Activated CD8-positive, alpha-beta T cell treated with anti-CD3 and anti-CD28 coated beads for 36 hours (primary cell): ENCODE results near the gene KRT79. TPM values are rescaled to one million over a fixed set of nuclear protein-coding genes. Genes with fewer than 3 reads are reported as not detected.

ENCODE experiments used
- ATAC-seq: fragments of 200-7000 bp; cut with Tn5 transposase; one replicate; pipeline ENCODE4 v1.10.0; 2021; ENCODE audit warnings: mild to moderate bottlenecking, moderate library complexity
- CTCF ChIA-PET: fragments of 350-600 bp; sonication (Branson Sonifier 250); formaldehyde crosslinking; loops from one replicate; lab custom pipeline; 2021; ENCODE audit warnings: antibody characterized with exemption; lab: Charles Lee
- POLR2A ChIA-PET: fragments of 350-600 bp; sonication (Branson Sonifier 250); formaldehyde crosslinking; loops from one replicate; lab custom pipeline; 2021; ENCODE audit warnings: antibody characterized with exemption; lab: Charles Lee
- DNase-seq: peaks from one replicate; pipeline ENCODE4 v3.0.0-alpha.2; 2020
- H3K27ac Mint-ChIP-seq: one replicate; pipeline ENCODE4 v1.8.0; 2021; ENCODE audit warnings: mild to moderate bottlenecking, mixed read lengths
- H3K27me3 Mint-ChIP-seq: one replicate; pipeline ENCODE4 v1.8.0; 2021; ENCODE audit warnings: mixed read lengths
- H3K36me3 Mint-ChIP-seq: one replicate; pipeline ENCODE4 v1.8.0; 2021; ENCODE audit warnings: low read depth, mixed read lengths
- H3K4me1 Mint-ChIP-seq: one replicate; pipeline ENCODE4 v1.8.0; 2021; ENCODE audit warnings: low read depth, mixed read lengths
- H3K4me3 Mint-ChIP-seq: one replicate; pipeline ENCODE4 v1.8.0; 2021; ENCODE audit warnings: mild to moderate bottlenecking, moderate library complexity, mixed read lengths
- H3K9me3 Mint-ChIP-seq: one replicate; pipeline ENCODE4 v1.8.0; 2021; ENCODE audit warnings: mixed read lengths
- CTCF ChIP-seq: fragments of 200-600 bp; IDR thresholded peaks from one replicate; pipeline ENCODE4 v1.8.0; 2022; ENCODE audit warnings: antibody characterized with exemption, mild to moderate bottlenecking
- intact Hi-C: fragments of 100-400 bp; cut with micrococcal nuclease; formaldehyde crosslinking; loops from one replicate; pipeline ENCODE4 v1.10.0; 2022
- total RNA-seq, 2 experiments: library from RNA; stranded (reverse); gene quantifications; one replicate each; pipeline ENCODE4 v1.2.3, GENCODE V29; 2021

Gene KRT79
- total RNA-seq, 2 experiments from 2014 or later: 0.87 to 1.6 TPM

GRCh38 chr12:52776913-52777395 is 57.2 kb downstream of the KRT79 start, which contains the start of gene KRT76:
Gene KRT76 (minus strand): TSS chr12:52777345. CDS start chr12:52777291, 54 bp downstream.
- Mint-ChIP-seq H3K4me1 (no peaks in the 10 kb centered on the region), H3K27ac (no peak within 1 kb of the TSS), H3K36me3 (no peaks in the 10 kb centered on the region), H3K27me3 (no peaks in the 10 kb centered on the region), H3K9me3 (no peaks in the 10 kb centered on the region), H3K4me3 (no peak within 1 kb of the TSS)
- no peak for TF ChIP-seq CTCF
- CTCF ChIA-PET: interaction anchor here (1.4 kb wide), 1 partner anchor 12 kb away, joined by 3 read pairs; no protein-coding TSS in a partner anchor
- ATAC-seq: no peak
- DNase-seq: no peak
- intact Hi-C loops: no loop called here
- POLR2A ChIA-PET: no interaction called here

DNA sequence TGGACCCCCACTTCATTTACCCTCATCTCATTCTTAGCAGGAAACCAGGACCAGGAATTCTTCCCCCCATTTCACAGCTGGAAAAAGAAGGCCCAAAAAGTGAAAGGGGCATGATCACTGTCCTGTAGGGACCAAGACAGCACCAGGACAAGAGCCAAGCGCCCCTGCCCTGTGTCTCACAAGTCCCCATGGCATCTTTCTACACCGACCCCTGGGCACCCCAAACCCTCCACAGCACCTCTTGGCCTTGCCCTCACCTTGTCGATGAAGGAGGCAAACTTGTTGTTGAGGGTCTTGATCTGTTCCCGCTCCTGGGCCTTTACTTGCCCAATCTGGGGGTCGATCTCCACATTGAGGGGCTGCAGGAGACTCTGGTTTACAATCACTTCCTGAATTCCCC is 57.7 kb downstream of the KRT79 start:
- no peaks in the 10 kb centered on the region for H3K9me3 Mint-ChIP-seq
- ChIA-PET POLR2A (no interaction called here), CTCF (interaction anchor here (0.8 kb wide), 2 partner anchors 89 to 619 kb away, joined by 3 read pairs; no protein-coding TSS in a partner anchor)
- ATAC-seq (no peak), DNase-seq (no peak)
- no peaks in the 10 kb centered on the region for H3K4me1 Mint-ChIP-seq
- TF ChIP-seq CTCF: no peak
- intact Hi-C loops: no loop called here
- H3K27me3 Mint-ChIP-seq: no peaks in the 10 kb centered on the region
- H3K36me3 Mint-ChIP-seq: no peaks in the 10 kb centered on the region
- H3K27ac Mint-ChIP-seq: no peak overlapping the region
- H3K4me3 Mint-ChIP-seq: no peak overlapping the region

DNA sequence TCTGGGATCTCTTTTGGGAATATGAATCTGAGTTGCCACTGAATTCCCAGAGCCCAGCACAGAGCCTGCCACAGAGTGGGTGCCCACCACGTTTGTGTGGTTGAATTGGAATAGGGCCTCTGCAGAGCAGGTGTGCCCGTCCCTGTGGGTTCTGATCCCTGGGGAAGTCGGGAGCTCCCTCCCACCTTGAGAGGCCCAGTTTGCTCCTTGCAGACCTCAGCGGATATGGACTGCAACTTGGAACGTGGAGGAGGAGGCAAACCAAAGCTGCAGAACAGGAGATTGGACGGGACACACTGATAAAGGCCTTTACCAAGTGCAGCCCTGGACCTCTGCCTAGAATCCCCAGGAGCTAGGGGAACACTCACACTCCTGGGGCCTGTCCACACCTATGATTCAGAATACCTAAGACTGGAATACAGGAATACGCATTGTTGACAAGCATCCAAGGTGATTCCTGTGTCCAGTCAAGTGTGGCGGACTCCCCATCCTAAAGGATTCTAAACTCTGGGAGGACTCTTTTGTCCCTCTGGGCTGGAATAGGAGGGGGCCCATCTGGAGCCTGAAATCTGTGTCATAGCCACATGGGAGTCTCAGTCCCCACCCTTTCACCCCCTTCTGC is 59.4 kb downstream of the KRT79 start:
- Mint-ChIP-seq H3K4me3 (no peak overlapping the region), H3K4me1 (no peaks in the 10 kb centered on the region), H3K9me3 (no peaks in the 10 kb centered on the region), H3K27me3 (peaks cover 3% of the 10 kb centered on the region), H3K27ac (no peak overlapping the region), H3K36me3 (no peaks in the 10 kb centered on the region)
- ATAC-seq (no peak), DNase-seq (no peak)
- TF ChIP-seq CTCF: no peak
- ChIA-PET POLR2A (interaction anchor here (0.6 kb wide), 1 partner anchor 31 kb away, joined by 3 read pairs; no protein-coding TSS in a partner anchor), CTCF (interaction anchor here (1.6 kb wide), 1 partner anchor 10 kb away, joined by 4 read pairs; no protein-coding TSS in a partner anchor)
- intact Hi-C loops: no loop called here

DNA sequence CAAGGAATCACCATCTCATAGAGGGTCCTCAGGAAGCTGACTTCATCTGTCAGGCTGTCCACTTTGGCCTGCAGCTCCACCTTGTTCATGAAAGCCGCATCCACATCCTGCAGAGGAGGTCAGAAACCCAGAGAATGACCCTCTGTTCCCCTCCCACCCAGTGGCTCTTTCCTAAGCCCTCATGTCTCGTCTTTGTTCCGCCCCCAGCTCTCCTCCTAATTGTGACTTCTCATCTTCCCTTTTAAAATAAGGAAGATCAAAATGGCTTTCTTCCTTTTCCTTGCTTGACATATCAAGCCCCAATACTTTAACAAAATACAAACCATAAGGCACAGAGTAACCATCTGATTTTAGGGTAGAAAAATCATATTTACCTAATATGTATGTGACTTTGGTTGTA is 61.3 kb downstream of the KRT79 start:
- Mint-ChIP-seq H3K36me3 (no peaks in the 10 kb centered on the region), H3K4me1 (no peaks in the 10 kb centered on the region), H3K4me3 (no peak overlapping the region), H3K27ac (no peak overlapping the region), H3K9me3 (no peaks in the 10 kb centered on the region), H3K27me3 (peaks cover 3% of the 10 kb centered on the region)
- ATAC-seq: no peak
- ChIA-PET CTCF (interaction anchor here (1.8 to 2.1 kb wide), 2 partner anchors 112 to 189 kb away, joined by 5 to 6 read pairs; no protein-coding TSS in a partner anchor), POLR2A (no interaction called here)
- DNase-seq: no peak
- intact Hi-C loops: no loop called here
- no peak for TF ChIP-seq CTCF

DNA sequence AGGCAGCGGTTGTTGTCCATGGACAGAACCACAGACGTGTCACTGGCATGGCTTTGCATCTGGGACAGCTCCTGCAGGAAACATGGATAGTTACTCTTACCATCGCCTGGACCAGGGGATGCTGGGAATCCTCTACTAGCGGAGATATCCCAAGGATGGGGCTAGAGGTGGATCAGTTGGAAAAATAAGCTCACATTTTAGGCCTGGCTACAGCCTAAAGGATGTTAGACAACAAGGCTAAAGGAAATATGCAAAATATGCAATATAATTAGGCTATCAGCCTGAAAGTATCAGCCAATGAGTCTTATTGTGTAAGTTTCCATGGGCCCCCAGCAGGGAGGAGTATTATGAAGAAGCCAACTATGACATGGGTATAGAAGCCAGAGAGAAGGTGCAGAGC is 61.9 kb downstream of the KRT79 start:
- POLR2A ChIA-PET: no interaction called here
- Mint-ChIP-seq H3K4me1 (no peaks in the 10 kb centered on the region), H3K27ac (no peak overlapping the region), H3K9me3 (no peaks in the 10 kb centered on the region), H3K27me3 (peaks cover 3% of the 10 kb centered on the region), H3K36me3 (no peaks in the 10 kb centered on the region), H3K4me3 (no peak overlapping the region)
- CTCF ChIA-PET: interaction anchor here (1.1 to 2.1 kb wide), 3 partner anchors 108 to 189 kb away, joined by 3 to 6 read pairs (median 5); no protein-coding TSS in a partner anchor
- TF ChIP-seq CTCF: no peak
- intact Hi-C loops: no loop called here
- DNase-seq (no peak), ATAC-seq (no peak)
